CD14-positive monocyte (primary cell): ENCODE measurements around the gene FBL. TPM values are rescaled to one million over a fixed set of nuclear protein-coding genes. Genes with fewer than 3 reads are reported as not detected.
A peak's percentile ranks its signal among the peaks of the same experiment; 100 is the strongest.

ENCODE experiments used
- DNase-seq, 3 donors: peaks; one replicate each; pipeline ENCODE4 v3.0.0-alpha.2; 2011 to 2022
- H2AFZ ChIP-seq: 2 replicates; pipeline ENCODE4 v1.6.0; 2012; ENCODE audit warnings: mild to moderate bottlenecking, low read depth, low read length, inconsistent platforms; ENCODE audit not compliant: insufficient read depth, poor library complexity, severe bottlenecking
- H3K27ac ChIP-seq, 2 donors: 1 replicate in 1 of 2; 2 replicates in 1 of 2; pipeline ENCODE4 v1.5.1; 2012 to 2013; ENCODE audit warnings: low read length in 2 of 2, control low read depth in 1 of 2, inconsistent platforms in 1 of 2, low read depth in 1 of 2, mild to moderate bottlenecking in 1 of 2
- H3K27me3 ChIP-seq, 2 donors: one replicate each; pipeline versions ENCODE4 v1.6.0 to v1.6.1; 2011 to 2013; ENCODE audit warnings: low read length in 2 of 2; ENCODE audit not compliant: control insufficient read depth in 2 of 2, insufficient read depth in 2 of 2
- H3K36me3 ChIP-seq, 2 donors: replicated peaks in 1 of 2; 1 replicate in 1 of 2; 2 replicates in 1 of 2; pipeline versions ENCODE4 v1.5.1 to v1.6.1; 2012 to 2013; ENCODE audit warnings: low read length in 2 of 2, control low read depth in 1 of 2, inconsistent platforms in 1 of 2, mild to moderate bottlenecking in 1 of 2; ENCODE audit not compliant: insufficient read depth in 2 of 2, control insufficient read depth in 1 of 2
- H3K4me1 ChIP-seq, 2 donors: 1 replicate in 1 of 2; 2 replicates in 1 of 2; pipeline versions ENCODE4 v1.5.1 to v1.6.1; 2012 to 2013; ENCODE audit warnings: low read length in 2 of 2, control low read depth in 1 of 2, inconsistent platforms in 1 of 2, mild to moderate bottlenecking in 1 of 2, moderate library complexity in 1 of 2; ENCODE audit not compliant: insufficient read depth in 2 of 2, control insufficient read depth in 1 of 2
- H3K4me2 ChIP-seq: replicated peaks from 2 replicates; pipeline ENCODE3; 2012; ENCODE audit warnings: low read length, moderate library complexity, mild to moderate bottlenecking; ENCODE audit not compliant: poor library complexity, severe bottlenecking; ENCODE audit errors: extremely low read depth
- H3K4me3 ChIP-seq, 3 experiments: fragments of 200-600 bp in 1 of 3; sonication (generic) in 1 of 3; replicated peaks in 1 of 3; 1 replicate in 2 of 3; 2 replicates in 1 of 3; pipeline ENCODE4 v1.5.1; 2011 to 2013; ENCODE audit warnings: low read length in 3 of 3, mild to moderate bottlenecking in 3 of 3, control low read depth in 2 of 3, low read depth in 2 of 3, inconsistent platforms in 1 of 3, moderate library complexity in 1 of 3
- H3K79me2 ChIP-seq: 2 replicates; pipeline ENCODE4 v1.6.0; 2012; ENCODE audit warnings: mild to moderate bottlenecking, control low read depth, inconsistent platforms, low read length, moderate library complexity; ENCODE audit not compliant: insufficient read depth
- H3K9ac ChIP-seq: 2 replicates; pipeline ENCODE4 v1.6.0; 2017; ENCODE audit warnings: low read length, mild to moderate bottlenecking; ENCODE audit not compliant: insufficient read depth, poor library complexity, severe bottlenecking
- H3K9me3 ChIP-seq, 2 donors: replicated peaks in 1 of 2; 1 replicate in 1 of 2; 2 replicates in 1 of 2; pipeline versions ENCODE4 v1.5.1 to v1.6.1; 2012 to 2013; ENCODE audit warnings: low read length in 2 of 2, control low read depth in 1 of 2; ENCODE audit not compliant: control insufficient read depth in 1 of 2, insufficient read depth in 1 of 2
- H4K20me1 ChIP-seq: 2 replicates; pipeline ENCODE4 v1.6.0; 2012; ENCODE audit warnings: mild to moderate bottlenecking, low read length, control low read depth, moderate library complexity; ENCODE audit not compliant: insufficient read depth
- H3K27ac Mint-ChIP-seq, 7 donors: one replicate each; pipeline ENCODE4 v1.8.0; 2020; ENCODE audit warnings: mild to moderate bottlenecking in 7 of 7, mixed read lengths in 7 of 7, moderate library complexity in 6 of 7, inconsistent platforms in 2 of 7
- H3K27me3 Mint-ChIP-seq, 3 donors: one replicate each; pipeline ENCODE4 v1.8.0; 2021 to 2022; ENCODE audit warnings: low read depth in 3 of 3, mild to moderate bottlenecking in 3 of 3, mixed read lengths in 3 of 3, moderate library complexity in 3 of 3, inconsistent platforms in 1 of 3
- H3K36me3 Mint-ChIP-seq, 2 donors: one replicate each; pipeline ENCODE4 v1.8.0; 2020; ENCODE audit warnings: mixed read lengths in 2 of 2, inconsistent platforms in 1 of 2, mild to moderate bottlenecking in 1 of 2
- H3K4me1 Mint-ChIP-seq: one replicate; pipeline ENCODE4 v1.8.0; 2020; ENCODE audit warnings: mild to moderate bottlenecking, mixed read lengths
- H3K4me3 Mint-ChIP-seq, 2 donors: one replicate each; pipeline ENCODE4 v1.8.0; 2020; ENCODE audit warnings: mild to moderate bottlenecking in 2 of 2, mixed read lengths in 2 of 2, moderate library complexity in 1 of 2
- H3K9me3 Mint-ChIP-seq, 7 donors: one replicate each; pipeline ENCODE4 v1.8.0; 2020 to 2022; ENCODE audit warnings: mixed read lengths in 7 of 7, mild to moderate bottlenecking in 6 of 7, moderate library complexity in 6 of 7, inconsistent platforms in 2 of 7
- CTCF ChIP-seq: fragments of 200-600 bp; IDR thresholded peaks from one replicate; pipeline ENCODE4 v1.8.0; 2022; ENCODE audit warnings: antibody characterized with exemption, mild to moderate bottlenecking
- WGBS: methylation state at CpG from one replicate; pipeline ENCODE4 v1.1.5; 2013; ENCODE audit warnings: missing lambda C conversion rate; ENCODE audit not compliant: insufficient coverage; 5-methylcytosine and 5-hydroxymethylcytosine counted together
- intact Hi-C, 2 donors: fragments of 100-400 bp; cut with micrococcal nuclease; formaldehyde crosslinking; loops; one replicate each; pipeline versions ENCODE4 v1.15.0 to v1.15.1; 2023
- polyA plus RNA-seq, 3 donors: library from polyadenylated mRNA; depleted of rRNA in 1 of 3; unstranded in 2 of 3; stranded (reverse) in 1 of 3; fragments of 300-500 nt in 2 of 3; fragments of >200 nt in 1 of 3; fragmentation: Illumina TruSeq in 2 of 3; gene quantifications; 1 replicate in 2 of 3; 2 replicates in 1 of 3; pipeline ENCODE4 v1.2.3, GENCODE V29; 2012 to 2021

FBL gene
- polyA plus RNA-seq, 3 donors, result 57.1 to 157 (median 60.3) TPM

DNA sequence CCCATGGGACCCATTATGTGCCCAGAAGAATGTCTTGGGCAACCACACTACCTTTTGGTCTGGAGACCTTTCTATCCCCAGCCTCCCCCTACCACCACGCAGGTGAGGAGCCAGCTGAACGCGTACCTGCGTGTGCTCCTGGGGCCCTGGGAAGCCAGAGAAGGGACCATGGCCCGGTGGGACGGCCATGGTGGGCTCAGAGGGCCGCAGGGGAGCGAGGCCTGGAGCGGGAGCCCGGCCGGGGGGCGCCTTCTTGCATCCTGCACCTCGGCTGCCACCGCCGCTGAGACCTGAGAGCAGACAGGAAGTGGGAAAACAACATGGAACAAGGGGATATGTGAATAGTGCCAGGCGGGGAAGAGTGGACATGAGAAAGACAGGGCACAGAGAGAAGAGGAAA lies 14.5 kb downstream of the FBL start:
- Mint-ChIP-seq H3K27me3 (peaks cover 0 to 1% (median 0%) of the 10 kb centered on the region in 3 donors), H3K4me1 (peaks cover 42% of the 10 kb centered on the region), H3K36me3 (peaks cover 37 to 55% of the 10 kb centered on the region in 2 donors), H3K27ac (peak overlapping the region in 1 of 7 donors; percentile 3), H3K9me3 (no peaks in the 10 kb centered on the region), H3K4me3 (no peak overlapping the region)
- peaks cover 22% of the 10 kb centered on the region for H4K20me1 ChIP-seq
- no peak for TF ChIP-seq CTCF
- no peak overlapping the region for H2AFZ ChIP-seq
- no peaks in the 10 kb centered on the region for H3K27me3 ChIP-seq
- WGBS, result 98% methylated on average over 14 of the region's 16 CpGs
- peaks cover 42 to 61% of the 10 kb centered on the region in 2 donors for H3K36me3 ChIP-seq
- intact Hi-C loops, result loop anchor here in 1 of 2 donors (10.0 kb wide), 1 partner anchor 487 kb away; the partner anchor contains the start of gene SAMD4B
- H3K4me3 ChIP-seq, result no peak overlapping the region
- no peaks in the 10 kb centered on the region for H3K9me3 ChIP-seq
- no peak overlapping the region for H3K27ac ChIP-seq
- no peak for DNase-seq
- peaks cover 35 to 43% of the 10 kb centered on the region in 2 donors for H3K4me1 ChIP-seq
- peaks cover 13% of the 10 kb centered on the region for H3K79me2 ChIP-seq
- H3K4me2 ChIP-seq, result no peak overlapping the region
- no peak overlapping the region for H3K9ac ChIP-seq

DNA sequence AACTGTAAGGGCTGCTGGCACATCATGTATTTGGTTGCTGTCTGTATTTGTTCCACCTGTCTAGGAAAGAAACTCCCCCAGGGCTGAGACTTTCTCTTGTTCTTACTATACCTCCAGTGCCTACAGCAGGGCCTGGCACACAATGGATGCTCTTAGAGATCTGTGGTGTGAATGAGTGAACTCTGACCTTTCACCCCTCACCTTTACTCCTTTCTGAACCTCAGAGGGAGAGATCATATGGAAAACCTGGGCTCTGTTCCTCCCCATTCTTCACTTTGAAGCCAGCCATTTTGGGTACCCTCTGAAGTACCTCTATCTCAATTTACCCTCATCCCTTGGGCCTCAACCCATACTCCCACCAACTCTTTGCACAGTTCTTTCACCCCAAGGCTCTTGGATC lies 15.3 kb downstream of the FBL start:
- peak overlapping the region in 1 of 7 donors; percentile 24 for H3K27ac Mint-ChIP-seq
- no peaks in the 10 kb centered on the region for H3K9me3 Mint-ChIP-seq
- TF ChIP-seq CTCF, result no peak
- H3K27me3 Mint-ChIP-seq, result peaks cover 0 to 1% (median 0%) of the 10 kb centered on the region in 3 donors
- intact Hi-C loops, result loop anchor here in 1 of 2 donors (10.0 kb wide), 1 partner anchor 486 kb away; the partner anchor contains the start of gene SAMD4B
- DNase-seq, result no peak
- Histone ChIP-seq H3K4me2 (no peak overlapping the region), H3K9ac (no peak overlapping the region), H3K9me3 (no peaks in the 10 kb centered on the region), H3K4me3 (no peak overlapping the region), H4K20me1 (peaks cover 22% of the 10 kb centered on the region), H3K27ac (peak overlapping the region in 1 of 2 donors; percentile 1), H3K27me3 (no peaks in the 10 kb centered on the region), H2AFZ (no peak overlapping the region), H3K4me1 (peaks cover 35 to 43% of the 10 kb centered on the region in 2 donors), H3K79me2 (peaks cover 13% of the 10 kb centered on the region), H3K36me3 (peaks cover 40 to 60% of the 10 kb centered on the region in 2 donors)
- peaks cover 37 to 56% of the 10 kb centered on the region in 2 donors for H3K36me3 Mint-ChIP-seq
- peaks cover 42% of the 10 kb centered on the region for H3K4me1 Mint-ChIP-seq
- H3K4me3 Mint-ChIP-seq, result no peak overlapping the region
